Liver (tissue), 9 donors: ENCODE data around the gene MAP4K4. TPM values are rescaled to one million over a fixed set of nuclear protein-coding genes. Genes with fewer than 3 reads are reported as not detected.
A peak's percentile ranks its signal among the peaks of the same experiment; 100 is the strongest.

Experiments used
- DNase-seq: peaks from one replicate; pipeline ENCODE4 v3.0.0-alpha.2; 2017; ENCODE audit warnings: low spot score
- H3K27ac ChIP-seq, 2 donors: one replicate each; pipeline ENCODE4 v1.7.0; 2013; ENCODE audit warnings: inconsistent platforms in 2 of 2, low read length in 2 of 2, control low read depth in 1 of 2, low read depth in 1 of 2, mild to moderate bottlenecking in 1 of 2
- H3K27me3 ChIP-seq, 4 donors: one replicate each; pipeline versions ENCODE4 v1.6.1 to v1.7.0; 2013; ENCODE audit warnings: low read length in 3 of 4, inconsistent platforms in 1 of 4, mild to moderate bottlenecking in 1 of 4, moderate library complexity in 1 of 4; ENCODE audit not compliant: control insufficient read depth in 4 of 4, insufficient read depth in 4 of 4
- H3K36me3 ChIP-seq, 4 donors: one replicate each; pipeline versions ENCODE4 v1.6.1 to v1.7.0; 2013; ENCODE audit warnings: low read length in 3 of 4, mild to moderate bottlenecking in 3 of 4, low read depth in 1 of 4, moderate library complexity in 1 of 4; ENCODE audit not compliant: control insufficient read depth in 4 of 4, insufficient read depth in 3 of 4
- H3K4me1 ChIP-seq, 4 donors: one replicate each; pipeline versions ENCODE4 v1.6.1 to v1.7.0; 2013; ENCODE audit warnings: low read length in 3 of 4, mild to moderate bottlenecking in 3 of 4, moderate library complexity in 1 of 4; ENCODE audit not compliant: control insufficient read depth in 4 of 4, insufficient read depth in 4 of 4
- H3K4me3 ChIP-seq, 3 donors: one replicate each; pipeline versions ENCODE4 v1.6.1 to v1.7.0; 2013; ENCODE audit warnings: low read length in 3 of 3, control low read depth in 1 of 3, low read depth in 1 of 3, mild to moderate bottlenecking in 1 of 3
- H3K9ac ChIP-seq, 2 donors: one replicate each; pipeline ENCODE4 v1.7.0; 2013; ENCODE audit warnings: low read length in 2 of 2, mild to moderate bottlenecking in 2 of 2, moderate library complexity in 2 of 2, control low read depth in 1 of 2, low read depth in 1 of 2
- H3K9me3 ChIP-seq, 4 donors: one replicate each; pipeline versions ENCODE4 v1.6.1 to v1.7.0; 2013; ENCODE audit warnings: low read length in 3 of 4; ENCODE audit not compliant: control insufficient read depth in 4 of 4
- EGR1 ChIP-seq, 2 donors: IDR thresholded peaks; 2 replicates each; pipeline ENCODE4 v1.6.1; 2016 to 2018; ENCODE audit warnings: antibody characterized with exemption in 2 of 2, low read depth in 2 of 2
- FOXA2 ChIP-seq: IDR thresholded peaks from 2 replicates; pipeline ENCODE4 v1.6.1; 2016; ENCODE audit warnings: antibody characterized with exemption
- GABPA ChIP-seq, 2 donors: IDR thresholded peaks in 1 of 2; conservative IDR thresholded peaks in 1 of 2; 2 replicates each; pipeline ENCODE4 v1.6.1; 2016; ENCODE audit warnings: antibody characterized with exemption in 2 of 2, mild to moderate bottlenecking in 1 of 2, moderate library complexity in 1 of 2
- HNF4A ChIP-seq, 2 donors: conservative IDR thresholded peaks; 2 replicates each; pipeline ENCODE4 v1.6.1; 2016; ENCODE audit warnings: antibody characterized with exemption in 2 of 2, mild to moderate bottlenecking in 2 of 2
- JUND ChIP-seq, 2 donors: IDR thresholded peaks; 2 replicates each; pipeline ENCODE4 v1.6.1; 2016; ENCODE audit warnings: antibody characterized with exemption in 2 of 2
- RAD21 ChIP-seq, 2 donors: IDR thresholded peaks; 2 replicates each; pipeline ENCODE4 v1.6.1; 2016; ENCODE audit warnings: antibody characterized with exemption in 2 of 2, mild to moderate bottlenecking in 2 of 2
- SP1 ChIP-seq: IDR thresholded peaks from 2 replicates; pipeline ENCODE4 v1.6.1; 2018; ENCODE audit warnings: antibody characterized with exemption, mild to moderate bottlenecking
- TAF1 ChIP-seq: conservative IDR thresholded peaks from 2 replicates; pipeline ENCODE4 v1.6.1; 2016; ENCODE audit warnings: antibody characterized with exemption, mild to moderate bottlenecking
- YY1 ChIP-seq: IDR thresholded peaks from 2 replicates; pipeline ENCODE4 v1.6.1; 2016; ENCODE audit warnings: antibody characterized with exemption, mild to moderate bottlenecking
- WGBS: extraction: QIAGEN DNeasy Blood & Tissue Kit; methylation state at CpG from one replicate; pipeline ENCODE4 v1.1.7; 2013; 5-methylcytosine and 5-hydroxymethylcytosine counted together
- polyA plus RNA-seq, 2 donors: library from polyadenylated mRNA; stranded (reverse) in 1 of 2; unstranded in 1 of 2; fragments of 200-250 nt in 1 of 2; fragments of >200 nt in 1 of 2; fragmentation: Nextera tagmentation in 1 of 2; extraction: Ambion mirVana in 1 of 2; gene quantifications; one replicate each; pipeline versions ENCODE4 v1.2.1 to v1.2.3, GENCODE V29; 2013 to 2015
- total RNA-seq, 2 donors: library from RNA; depleted of rRNA; stranded (reverse); fragments of >200 nt; gene quantifications; one replicate each; pipeline ENCODE4 v1.2.3, GENCODE V29; 2014
- TF ChIP-seq, protein P1 (sequence below): fragments of 150-350 bp; IDR thresholded peaks from 2 replicates; pipeline ENCODE4 v1.5.1; 2017; ENCODE audit warnings: improper control_type of control experiment, low read depth, low read length; ENCODE audit not compliant: missing input control
- TF ChIP-seq, protein P2 (sequence below): IDR thresholded peaks from 2 replicates; pipeline ENCODE4 v1.6.1; 2016; ENCODE audit warnings: antibody characterized with exemption
- TF ChIP-seq, protein P3 (sequence below): IDR thresholded peaks from 2 replicates; pipeline ENCODE4 v1.6.1; 2016; ENCODE audit warnings: antibody characterized with exemption
- TF ChIP-seq, protein P4 (sequence below): IDR thresholded peaks from 2 replicates; pipeline ENCODE4 v1.6.1; 2016; ENCODE audit warnings: antibody characterized with exemption
- TF ChIP-seq, protein P5 (sequence below): IDR thresholded peaks from 2 replicates; pipeline ENCODE4 v1.6.1; 2016; ENCODE audit warnings: antibody characterized with exemption, mild to moderate bottlenecking
- donor health status: healthy.
- donor health status: healthy.
- donor health status: healthy.
- donor health status: healthy.
- donor health status: healthy.

MAP4K4 gene
- total and polyA plus RNA-seq, 4 donors = 9.1 to 40.0 (median 23.6) TPM

GRCh38 chr2:101725515-101726192, 28.1 kb downstream of the MAP4K4 start:
- H3K4me3 ChIP-seq = no peak overlapping the region
- peaks cover 2 to 18% (median 6%) of the 10 kb centered on the region in 4 donors for H3K4me1 ChIP-seq
- TF ChIP-seq RAD21 (IDR thresholded peaks at IDR 0.05) (peak; percentile 36 to 41), SP1 (no peak), TAF1 (no peak), HNF4A (conservative IDR thresholded peaks at IDR 0.05) (peak; percentile 15)
- DNase-seq = no peak
- no peak overlapping the region for H3K9ac ChIP-seq
- H3K27ac ChIP-seq = no peak overlapping the region
- H3K9me3 ChIP-seq = no peaks in the 10 kb centered on the region
- H3K36me3 ChIP-seq = no peaks in the 10 kb centered on the region
- WGBS = 74% methylated on average over 5 of the region's 5 CpGs
- H3K27me3 ChIP-seq = no peaks in the 10 kb centered on the region

GRCh38 chr2:101728865-101729264, 31.4 kb downstream of the MAP4K4 start:
- H3K4me3 ChIP-seq = no peak overlapping the region
- no peak for TF ChIP-seq SP1
- TF ChIP-seq EGR1 (IDR thresholded peaks at IDR 0.05; ENCODE audit: low read depth in 2 of 2) = no peak
- TF ChIP-seq, protein P1, sequence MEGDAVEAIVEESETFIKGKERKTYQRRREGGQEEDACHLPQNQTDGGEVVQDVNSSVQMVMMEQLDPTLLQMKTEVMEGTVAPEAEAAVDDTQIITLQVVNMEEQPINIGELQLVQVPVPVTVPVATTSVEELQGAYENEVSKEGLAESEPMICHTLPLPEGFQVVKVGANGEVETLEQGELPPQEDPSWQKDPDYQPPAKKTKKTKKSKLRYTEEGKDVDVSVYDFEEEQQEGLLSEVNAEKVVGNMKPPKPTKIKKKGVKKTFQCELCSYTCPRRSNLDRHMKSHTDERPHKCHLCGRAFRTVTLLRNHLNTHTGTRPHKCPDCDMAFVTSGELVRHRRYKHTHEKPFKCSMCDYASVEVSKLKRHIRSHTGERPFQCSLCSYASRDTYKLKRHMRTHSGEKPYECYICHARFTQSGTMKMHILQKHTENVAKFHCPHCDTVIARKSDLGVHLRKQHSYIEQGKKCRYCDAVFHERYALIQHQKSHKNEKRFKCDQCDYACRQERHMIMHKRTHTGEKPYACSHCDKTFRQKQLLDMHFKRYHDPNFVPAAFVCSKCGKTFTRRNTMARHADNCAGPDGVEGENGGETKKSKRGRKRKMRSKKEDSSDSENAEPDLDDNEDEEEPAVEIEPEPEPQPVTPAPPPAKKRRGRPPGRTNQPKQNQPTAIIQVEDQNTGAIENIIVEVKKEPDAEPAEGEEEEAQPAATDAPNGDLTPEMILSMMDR = no peak
- TF ChIP-seq TAF1 = no peak
- no peak for TF ChIP-seq JUND (IDR thresholded peaks at IDR 0.05)
- TF ChIP-seq, protein P2, sequence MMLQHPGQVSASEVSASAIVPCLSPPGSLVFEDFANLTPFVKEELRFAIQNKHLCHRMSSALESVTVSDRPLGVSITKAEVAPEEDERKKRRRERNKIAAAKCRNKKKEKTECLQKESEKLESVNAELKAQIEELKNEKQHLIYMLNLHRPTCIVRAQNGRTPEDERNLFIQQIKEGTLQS = no peak
- TF ChIP-seq, protein P3, sequence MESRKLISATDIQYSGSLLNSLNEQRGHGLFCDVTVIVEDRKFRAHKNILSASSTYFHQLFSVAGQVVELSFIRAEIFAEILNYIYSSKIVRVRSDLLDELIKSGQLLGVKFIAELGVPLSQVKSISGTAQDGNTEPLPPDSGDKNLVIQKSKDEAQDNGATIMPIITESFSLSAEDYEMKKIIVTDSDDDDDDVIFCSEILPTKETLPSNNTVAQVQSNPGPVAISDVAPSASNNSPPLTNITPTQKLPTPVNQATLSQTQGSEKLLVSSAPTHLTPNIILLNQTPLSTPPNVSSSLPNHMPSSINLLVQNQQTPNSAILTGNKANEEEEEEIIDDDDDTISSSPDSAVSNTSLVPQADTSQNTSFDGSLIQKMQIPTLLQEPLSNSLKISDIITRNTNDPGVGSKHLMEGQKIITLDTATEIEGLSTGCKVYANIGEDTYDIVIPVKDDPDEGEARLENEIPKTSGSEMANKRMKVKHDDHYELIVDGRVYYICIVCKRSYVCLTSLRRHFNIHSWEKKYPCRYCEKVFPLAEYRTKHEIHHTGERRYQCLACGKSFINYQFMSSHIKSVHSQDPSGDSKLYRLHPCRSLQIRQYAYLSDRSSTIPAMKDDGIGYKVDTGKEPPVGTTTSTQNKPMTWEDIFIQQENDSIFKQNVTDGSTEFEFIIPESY = no peak
- TF ChIP-seq, protein P4, sequence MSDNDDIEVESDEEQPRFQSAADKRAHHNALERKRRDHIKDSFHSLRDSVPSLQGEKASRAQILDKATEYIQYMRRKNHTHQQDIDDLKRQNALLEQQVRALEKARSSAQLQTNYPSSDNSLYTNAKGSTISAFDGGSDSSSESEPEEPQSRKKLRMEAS = no peak
- no peak for TF ChIP-seq RAD21 (IDR thresholded peaks at IDR 0.05)
- TF ChIP-seq YY1 = no peak
- TF ChIP-seq, protein P5, sequence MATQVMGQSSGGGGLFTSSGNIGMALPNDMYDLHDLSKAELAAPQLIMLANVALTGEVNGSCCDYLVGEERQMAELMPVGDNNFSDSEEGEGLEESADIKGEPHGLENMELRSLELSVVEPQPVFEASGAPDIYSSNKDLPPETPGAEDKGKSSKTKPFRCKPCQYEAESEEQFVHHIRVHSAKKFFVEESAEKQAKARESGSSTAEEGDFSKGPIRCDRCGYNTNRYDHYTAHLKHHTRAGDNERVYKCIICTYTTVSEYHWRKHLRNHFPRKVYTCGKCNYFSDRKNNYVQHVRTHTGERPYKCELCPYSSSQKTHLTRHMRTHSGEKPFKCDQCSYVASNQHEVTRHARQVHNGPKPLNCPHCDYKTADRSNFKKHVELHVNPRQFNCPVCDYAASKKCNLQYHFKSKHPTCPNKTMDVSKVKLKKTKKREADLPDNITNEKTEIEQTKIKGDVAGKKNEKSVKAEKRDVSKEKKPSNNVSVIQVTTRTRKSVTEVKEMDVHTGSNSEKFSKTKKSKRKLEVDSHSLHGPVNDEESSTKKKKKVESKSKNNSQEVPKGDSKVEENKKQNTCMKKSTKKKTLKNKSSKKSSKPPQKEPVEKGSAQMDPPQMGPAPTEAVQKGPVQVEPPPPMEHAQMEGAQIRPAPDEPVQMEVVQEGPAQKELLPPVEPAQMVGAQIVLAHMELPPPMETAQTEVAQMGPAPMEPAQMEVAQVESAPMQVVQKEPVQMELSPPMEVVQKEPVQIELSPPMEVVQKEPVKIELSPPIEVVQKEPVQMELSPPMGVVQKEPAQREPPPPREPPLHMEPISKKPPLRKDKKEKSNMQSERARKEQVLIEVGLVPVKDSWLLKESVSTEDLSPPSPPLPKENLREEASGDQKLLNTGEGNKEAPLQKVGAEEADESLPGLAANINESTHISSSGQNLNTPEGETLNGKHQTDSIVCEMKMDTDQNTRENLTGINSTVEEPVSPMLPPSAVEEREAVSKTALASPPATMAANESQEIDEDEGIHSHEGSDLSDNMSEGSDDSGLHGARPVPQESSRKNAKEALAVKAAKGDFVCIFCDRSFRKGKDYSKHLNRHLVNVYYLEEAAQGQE = no peak
- no peak for TF ChIP-seq GABPA (IDR thresholded peaks at IDR 0.05 in 1 of 2, conservative IDR thresholded peaks at IDR 0.05 in 1 of 2)
- TF ChIP-seq FOXA2 = no peak
- H3K9me3 ChIP-seq = no peaks in the 10 kb centered on the region
- peaks cover 0 to 2% (median 0%) of the 10 kb centered on the region in 4 donors for H3K36me3 ChIP-seq
- H3K27me3 ChIP-seq = no peaks in the 10 kb centered on the region
- no peak for DNase-seq
- H3K27ac ChIP-seq = no peak overlapping the region
- WGBS = 58% methylated on average over 1 of the region's 1 CpG
- H3K4me1 ChIP-seq = peaks cover 10 to 30% (median 16%) of the 10 kb centered on the region in 4 donors
- H3K9ac ChIP-seq = no peak overlapping the region
